NCI-H82 (cell line): ENCODE results near the gene HLA-A.
"Not testable (repeated sequence)": the region's sequence is repeated elsewhere in the genome, so short reads cannot be mapped to it uniquely, and the experiment has no call there.

Source experiments
- DNase-seq: peaks from one replicate; lab custom pipeline; 2025; lab: John Stamatoyannopoulos, UW

HLA-A gene

DNA sequence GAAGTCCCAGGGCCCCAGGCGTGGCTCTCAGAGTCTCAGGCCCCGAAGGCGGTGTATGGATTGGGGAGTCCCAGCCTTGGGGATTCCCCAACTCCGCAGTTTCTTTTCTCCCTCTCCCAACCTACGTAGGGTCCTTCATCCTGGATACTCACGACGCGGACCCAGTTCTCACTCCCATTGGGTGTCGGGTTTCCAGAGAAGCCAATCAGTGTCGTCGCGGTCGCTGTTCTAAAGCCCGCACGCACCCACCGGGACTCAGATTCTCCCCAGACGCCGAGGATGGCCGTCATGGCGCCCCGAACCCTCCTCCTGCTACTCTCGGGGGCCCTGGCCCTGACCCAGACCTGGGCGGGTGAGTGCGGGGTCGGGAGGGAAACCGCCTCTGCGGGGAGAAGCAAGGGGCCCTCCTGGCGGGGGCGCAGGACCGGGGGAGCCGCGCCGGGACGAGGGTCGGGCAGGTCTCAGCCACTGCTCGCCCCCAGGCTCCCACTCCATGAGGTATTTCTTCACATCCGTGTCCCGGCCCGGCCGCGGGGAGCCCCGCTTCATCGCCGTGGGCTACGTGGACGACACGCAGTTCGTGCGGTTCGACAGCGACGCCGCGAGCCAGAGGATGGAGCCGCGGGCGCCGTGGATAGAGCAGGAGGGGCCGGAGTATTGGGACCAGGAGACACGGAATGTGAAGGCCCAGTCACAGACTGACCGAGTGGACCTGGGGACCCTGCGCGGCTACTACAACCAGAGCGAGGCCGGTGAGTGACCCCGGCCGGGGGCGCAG is at the start of gene HLA-A:
Gene HLA-A (plus strand): TSS at position 258 of the 778 bp plus-strand sequence. CDS start 22 bp downstream, at position 280.
- DNase-seq = peak; percentile 97

GRCh38 chr6:29892696-29893095 is 49.6 kb upstream of the HLA-A start:
- no peak for DNase-seq

DNA sequence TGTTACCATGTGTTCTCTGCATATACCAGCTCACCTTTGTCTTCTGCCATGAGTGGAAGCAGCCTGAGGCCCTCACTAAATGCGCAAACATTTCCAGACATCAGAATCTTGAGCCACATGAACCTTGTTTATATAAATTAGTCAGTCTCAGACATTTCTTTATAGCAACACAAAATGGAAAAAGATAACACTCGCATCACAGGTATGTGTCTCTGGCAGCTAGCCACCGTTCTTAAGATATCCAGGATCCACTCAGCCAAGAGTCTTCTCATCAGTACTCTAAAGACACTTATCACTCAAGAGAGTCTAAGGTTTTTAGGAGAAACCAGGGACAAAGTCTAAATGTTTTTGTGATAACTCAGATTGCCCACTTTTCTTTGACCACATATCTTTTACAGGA is 43.1 kb upstream of the HLA-A start:
- DNase-seq = no peak

DNA sequence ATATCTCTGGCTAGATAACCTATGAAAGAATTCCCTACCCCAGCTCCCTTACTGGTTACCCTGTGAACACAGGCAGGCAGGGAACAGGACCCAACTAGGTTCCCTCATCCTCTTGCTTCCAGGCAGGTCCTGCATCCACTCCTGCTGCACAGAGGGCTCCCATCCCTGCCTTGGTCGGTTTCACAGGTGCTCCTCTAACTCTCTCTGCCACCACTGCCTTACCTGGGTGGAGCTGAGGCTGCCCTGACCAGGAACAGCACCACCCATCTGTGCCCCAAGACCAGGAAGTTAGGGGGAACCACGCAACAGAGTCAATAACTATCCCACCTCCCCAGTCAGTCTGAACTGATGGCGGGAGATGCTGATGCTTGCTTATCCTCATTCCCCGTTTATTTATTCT is 37.0 kb upstream of the HLA-A start:
- no peak for DNase-seq

- no peak for DNase-seq
Measured at GRCh38 chr6:29907637-29908340, 34.5 kb upstream of the HLA-A start.

- no peak for DNase-seq
Measured at GRCh38 chr6:29908341-29908662, 34.0 kb upstream of the HLA-A start.

DNA sequence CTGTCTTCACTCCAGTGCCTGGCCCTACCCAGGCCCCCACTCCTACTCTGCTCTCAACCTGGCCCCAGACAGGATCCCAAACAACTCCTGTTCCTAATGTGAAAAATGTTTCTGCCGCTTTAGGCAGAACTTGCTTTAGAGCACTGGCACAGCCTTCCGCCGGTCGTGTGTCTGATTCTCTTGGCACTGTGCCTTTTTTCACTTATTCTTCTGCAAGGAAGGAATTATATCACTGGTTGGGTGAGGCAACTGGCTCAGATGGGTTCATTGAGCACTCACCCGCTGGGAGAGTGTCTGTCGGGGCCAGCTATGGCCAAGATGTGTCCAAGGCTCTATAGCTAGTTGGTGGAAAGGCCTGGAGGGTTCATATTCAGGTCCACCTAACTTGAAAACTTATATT is 33.6 kb upstream of the HLA-A start:
- DNase-seq = no peak

DNA sequence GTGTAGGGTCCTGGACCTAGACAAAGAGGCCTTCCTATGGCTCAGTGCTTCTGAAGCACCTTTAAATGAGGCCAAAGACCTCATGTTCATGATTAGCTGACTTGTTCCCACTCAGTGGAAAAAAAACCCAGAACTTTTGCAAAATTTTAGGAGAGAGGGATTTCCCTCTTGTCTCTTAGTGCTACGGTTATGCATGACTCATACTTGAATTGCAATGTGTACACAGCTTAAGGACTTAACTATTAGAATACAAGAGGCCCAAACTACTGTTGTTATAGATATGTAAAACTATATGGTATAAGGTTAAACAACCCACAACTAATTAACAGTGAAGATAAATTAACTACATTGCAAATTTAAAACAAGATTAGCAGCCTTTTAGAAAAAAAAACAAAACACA is 32.3 kb upstream of the HLA-A start:
- DNase-seq = no peak

- no peak for DNase-seq
Measured at GRCh38 chr6:29912840-29913239, 29.5 kb upstream of the HLA-A start.

GRCh38 chr6:29916741-29917140 is 25.6 kb upstream of the HLA-A start:
- DNase-seq = no peak

GRCh38 chr6:29917857-29918256 is 24.5 kb upstream of the HLA-A start:
- peak; percentile 25 for DNase-seq

GRCh38 chr6:29919506-29920445 is 22.6 kb upstream of the HLA-A start:
- DNase-seq = no peak

- no peak for DNase-seq
Measured at GRCh38 chr6:29924287-29924686, 18.0 kb upstream of the HLA-A start.

DNA sequence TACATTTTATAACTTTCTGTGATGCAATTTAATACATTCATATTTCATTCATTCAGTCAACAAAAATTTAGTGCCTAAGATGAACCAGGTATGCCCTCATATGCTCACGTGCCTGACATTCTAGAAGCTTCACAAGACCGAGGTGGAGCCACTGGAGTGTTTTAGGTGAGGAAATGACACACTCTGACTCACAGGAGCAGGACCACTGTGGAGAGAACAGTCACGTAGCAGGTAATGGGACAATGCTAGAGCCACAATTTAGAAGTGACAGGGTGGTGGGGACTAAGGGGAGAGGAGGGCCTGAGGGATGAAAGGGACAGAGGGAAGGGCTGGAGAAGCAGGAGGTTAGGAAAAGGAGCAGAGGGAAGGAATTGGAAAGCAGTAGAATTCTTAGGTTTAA is 17.6 kb upstream of the HLA-A start:
- no peak for DNase-seq

DNA sequence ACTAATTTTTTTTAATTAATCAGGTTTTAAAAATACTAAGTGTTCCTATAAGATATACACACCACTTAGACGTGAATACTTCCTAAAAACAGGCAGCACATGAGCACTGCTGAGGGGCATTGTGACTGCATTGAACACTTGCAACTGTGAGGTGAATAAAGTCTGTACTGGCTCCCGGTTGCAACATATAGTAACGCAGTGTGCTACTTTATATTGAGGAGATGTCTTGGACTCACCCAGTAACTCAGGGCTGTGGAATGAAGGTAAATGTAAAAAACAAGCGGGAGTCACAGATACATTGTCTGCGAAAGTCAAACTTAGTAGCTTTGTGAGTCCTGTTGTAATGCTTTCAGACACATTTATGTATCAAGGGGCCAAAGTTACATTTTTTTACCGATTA is 17.0 kb upstream of the HLA-A start:
- no peak for DNase-seq

DNA sequence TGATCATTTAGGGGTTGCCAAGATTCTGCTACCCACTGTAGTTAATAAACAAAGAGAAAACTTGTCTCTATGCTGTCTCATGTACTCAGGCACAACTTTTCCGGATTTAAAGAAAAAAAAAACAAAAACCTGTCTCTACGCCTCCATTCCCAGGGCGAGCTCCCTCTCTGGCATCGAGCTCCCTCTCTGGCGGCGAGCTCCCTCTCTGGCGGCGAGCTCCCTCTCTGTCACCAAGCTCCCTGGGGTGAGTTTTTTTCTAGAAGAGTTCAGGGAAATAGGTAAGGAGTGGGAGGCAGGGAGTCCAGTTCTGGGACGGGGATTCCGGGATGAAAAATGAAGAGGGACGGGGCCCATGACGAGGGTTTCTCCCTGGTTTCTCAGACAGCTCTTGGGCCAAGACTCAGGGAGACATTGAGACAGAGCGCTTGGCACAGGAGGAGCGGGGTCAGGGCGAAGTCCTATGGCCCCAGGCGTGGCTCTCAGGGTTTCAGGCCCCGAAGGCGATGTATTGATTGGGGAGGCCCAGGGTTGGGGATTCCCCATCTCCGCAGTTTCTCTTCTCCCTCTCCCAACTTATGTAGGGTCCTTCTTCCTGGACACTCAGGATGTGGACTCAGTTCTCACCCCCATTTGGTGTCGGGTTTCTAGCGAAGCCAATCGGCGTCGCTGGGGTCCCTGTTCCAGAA is 16.5 kb upstream of the HLA-A start:
- no peak for DNase-seq

DNA sequence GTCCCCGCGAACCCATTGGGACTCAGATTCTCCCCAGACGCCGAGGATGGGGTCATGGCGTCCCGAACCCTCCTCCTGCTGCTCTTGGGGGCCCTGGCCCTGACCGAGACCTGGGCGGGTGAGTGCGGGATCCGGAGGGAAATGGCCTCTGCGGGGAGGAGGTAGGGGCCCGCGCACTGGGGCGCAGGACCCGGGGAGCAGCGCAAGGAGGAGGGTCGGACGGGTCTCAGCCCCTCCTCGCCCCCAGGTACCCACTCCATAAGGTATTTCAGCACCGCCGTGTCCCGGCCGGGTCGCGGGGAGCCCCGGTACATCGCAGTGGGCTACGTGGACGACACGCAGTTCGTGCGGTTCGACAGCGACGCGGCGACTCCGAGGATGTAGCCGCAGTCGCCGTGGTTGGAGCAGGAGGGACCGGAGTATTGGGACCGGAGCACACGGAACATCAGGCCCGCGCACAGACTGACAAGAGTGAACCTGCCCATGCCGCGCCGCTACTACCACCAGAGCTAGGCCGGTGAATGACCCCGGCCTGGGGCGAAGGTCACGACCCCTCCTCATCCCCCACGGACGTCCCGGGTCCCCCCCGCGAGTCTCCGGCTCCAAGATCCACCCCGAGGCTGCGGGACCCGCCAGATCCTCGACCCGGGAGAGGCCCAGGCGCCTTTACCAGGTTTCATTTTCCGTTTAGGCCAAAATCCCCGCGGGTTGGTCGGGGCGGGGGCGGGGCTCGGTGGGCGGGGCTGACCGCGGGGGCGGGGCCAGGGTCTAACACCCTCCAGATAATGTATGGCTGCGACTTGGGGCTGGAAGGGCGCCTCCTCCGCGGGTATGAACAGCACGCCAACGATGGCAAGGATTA is 15.7 kb upstream of the HLA-A start:
- no peak for DNase-seq

- no peak for DNase-seq
Measured at GRCh38 chr6:29927275-29927569, 15.1 kb upstream of the HLA-A start.

GRCh38 chr6:29927841-29928388 is 14.4 kb upstream of the HLA-A start:
- DNase-seq = no peak

GRCh38 chr6:29930047-29930446 is 12.3 kb upstream of the HLA-A start:
- DNase-seq = not testable (repeated sequence)

- DNase-seq = no peak
Measured at GRCh38 chr6:29933955-29934354, 8.4 kb upstream of the HLA-A start.
